ENCODE results near the gene P2RY2.

Gene P2RY2

DNA sequence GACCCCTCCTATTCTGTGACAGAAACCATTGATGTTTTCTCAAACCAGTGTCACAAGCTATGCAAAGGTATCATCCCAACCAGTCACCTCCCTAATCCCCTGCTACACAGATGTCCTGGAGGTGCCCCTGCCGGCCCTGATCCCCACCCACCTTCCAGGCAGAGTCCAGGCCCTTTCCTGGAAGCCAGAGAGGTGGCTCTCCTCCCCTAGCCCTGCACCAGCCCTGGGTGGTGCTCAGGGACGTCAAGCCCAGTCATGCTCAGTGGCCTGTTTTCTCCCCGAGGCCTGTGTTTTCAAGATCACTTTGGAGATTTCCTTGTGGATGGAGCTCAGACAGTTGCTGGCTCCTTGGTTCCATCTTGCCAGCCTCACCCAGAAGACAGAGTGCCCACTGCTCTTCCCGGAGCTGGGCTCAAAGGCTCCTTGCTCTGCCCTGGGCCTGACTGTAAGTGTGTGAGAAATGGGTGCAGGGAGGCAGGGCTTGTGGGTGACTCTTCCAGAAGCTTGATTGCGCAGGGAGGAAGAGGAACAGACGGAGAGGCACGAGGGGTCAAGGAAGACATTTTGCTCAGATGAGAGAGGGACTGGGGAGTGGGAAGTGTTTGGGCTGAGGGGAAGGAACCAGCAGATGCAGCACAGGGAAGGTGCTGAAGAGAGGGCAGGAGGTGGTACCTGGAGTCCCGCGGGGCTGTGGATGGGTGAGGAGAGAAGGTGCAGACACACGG, 65.4 kb downstream of the P2RY2 start:
- DNase-seq (ENCODE audit: low read depth in 2 of 2): no peak

DNA sequence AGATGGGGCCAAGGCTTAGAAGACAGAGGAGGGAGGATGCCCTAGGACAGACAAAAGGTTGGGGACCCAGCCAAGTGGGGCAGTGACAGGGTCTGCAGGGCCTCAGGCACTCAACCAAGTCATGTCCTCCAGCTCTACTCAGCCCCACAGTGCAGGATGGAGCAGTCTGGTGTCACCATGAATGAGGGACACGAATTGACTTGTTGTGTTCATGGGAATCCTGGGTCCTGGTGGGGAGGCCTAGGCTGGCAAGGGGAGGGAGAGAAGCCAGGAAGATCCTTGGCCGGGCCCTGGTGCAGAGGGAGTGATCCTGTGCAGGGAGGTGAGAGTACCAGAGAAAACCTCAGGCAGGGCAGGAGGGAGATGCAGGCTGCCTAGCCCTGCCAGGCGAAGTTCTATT, 66.0 kb downstream of the P2RY2 start:
- no peak for DNase-seq (ENCODE audit: low read depth in 2 of 2)

DNA sequence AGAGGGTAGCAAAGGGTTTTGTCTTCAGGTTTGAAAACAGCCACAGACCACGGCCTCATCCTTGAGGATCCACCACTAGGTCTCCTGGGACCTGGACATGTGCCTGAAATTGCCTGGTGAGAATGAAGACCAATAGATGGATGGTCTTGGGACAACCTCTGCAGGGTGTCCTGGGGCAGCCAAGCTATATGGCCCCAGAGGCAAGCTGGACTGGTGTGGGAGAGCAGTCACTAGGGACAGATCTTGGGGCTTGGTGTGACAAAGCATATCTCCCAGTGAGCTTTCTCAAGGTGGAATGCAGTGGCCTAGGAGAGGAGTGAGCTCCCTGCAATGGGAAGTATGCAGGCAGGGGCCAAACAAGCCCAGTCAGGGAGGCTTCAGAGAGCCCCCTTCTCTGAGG, 67.6 kb downstream of the P2RY2 start:
- DNase-seq (ENCODE audit: low read depth in 2 of 2): no peak

All from stimulated activated CD8-positive, alpha-beta memory T cell treated with anti-CD3 and anti-CD28 coated beads, Interleukin-7, amount 100 ng/mL, for 4 hours (primary cell).